ENCODE results near the gene FKBP5. TPM values are rescaled to one million over a fixed set of nuclear protein-coding genes. Genes with fewer than 3 reads are reported as not detected.
"Not testable (repeated sequence)": the region's sequence is repeated elsewhere in the genome, so short reads cannot be mapped to it uniquely, and the experiment has no call there.

FKBP5 gene
- total and polyA plus RNA-seq, 12 donors, result 20.3 to 199 (median 48.6) TPM

GRCh38 chr6:35539223-35539622, 149.5 kb downstream of the FKBP5 start:
- intact Hi-C loops (cut with DNase I), result no loop called here
- TF ChIP-seq CTCF (IDR thresholded peaks at IDR 0.05), result no peak
- peaks cover 0 to 8% (median 0%) of the 10 kb centered on the region in 11 donors for H3K9me3 ChIP-seq
- ATAC-seq, result no peak
- H3K27me3 ChIP-seq, result peaks cover 0 to 6% (median under 1%) of the 10 kb centered on the region in 7 donors
- DNase-seq, result no peak
- no peak overlapping the region for H3K27ac ChIP-seq
- no peak overlapping the region for H3K4me3 ChIP-seq
- H3K36me3 ChIP-seq, result no peaks in the 10 kb centered on the region
- 89 to 91% methylated on average over 3 of the region's 3 CpGs for WGBS, 2 donors
- H3K4me1 ChIP-seq, result no peaks in the 10 kb centered on the region

- DNase-seq; H3K27ac ChIP-seq; intact Hi-C loops (cut with DNase I); H3K36me3 ChIP-seq; ATAC-seq; H3K4me3 ChIP-seq; H3K4me1 ChIP-seq; H3K9me3 ChIP-seq: not testable (repeated sequence)
- peaks cover 0 to 11% (median 4%) of the 10 kb centered on the region in 7 donors for H3K27me3 ChIP-seq
- WGBS, 2 donors, result 85 to 86% methylated on average over 6 of the region's 6 CpGs
Measured at GRCh38 chr6:35535847-35536246, 152.9 kb downstream of the FKBP5 start.

- Histone ChIP-seq H3K4me1 (no peaks in the 10 kb centered on the region), H3K9me3 (no peaks in the 10 kb centered on the region), H3K27ac (no peak overlapping the region), H3K4me3 (no peak overlapping the region), H3K36me3 (no peaks in the 10 kb centered on the region), H3K27me3 (peaks cover 0 to 11% (median 4%) of the 10 kb centered on the region in 7 donors)
- ATAC-seq (no peak), DNase-seq (no peak)
- TF ChIP-seq CTCF (IDR thresholded peaks at IDR 0.05), result no peak
- WGBS, 2 donors, result 42 to 45% methylated on average over 11 of the region's 11 CpGs
- intact Hi-C loops (cut with DNase I), result no loop called here
Measured at GRCh38 chr6:35534407-35535170, 154.1 kb downstream of the FKBP5 start.

GRCh38 chr6:35533981-35534380, 154.7 kb downstream of the FKBP5 start:
- Histone ChIP-seq H3K27ac (no peak overlapping the region), H3K27me3 (peaks cover 0 to 11% (median 6%) of the 10 kb centered on the region in 7 donors), H3K9me3 (no peaks in the 10 kb centered on the region), H3K4me1 (no peaks in the 10 kb centered on the region), H3K36me3 (no peaks in the 10 kb centered on the region), H3K4me3 (no peak overlapping the region)
- no peak for TF ChIP-seq CTCF (IDR thresholded peaks at IDR 0.05)
- ATAC-seq (no peak), DNase-seq (no peak)
- intact Hi-C loops (cut with DNase I), result no loop called here
- WGBS, 2 donors, result 71 to 75% methylated on average over 6 of the region's 6 CpGs

GRCh38 chr6:35532126-35532525, 156.6 kb downstream of the FKBP5 start:
- Histone ChIP-seq H3K9me3 (no peaks in the 10 kb centered on the region), H3K27me3 (peaks cover 0 to 11% (median 8%) of the 10 kb centered on the region in 7 donors), H3K36me3 (no peaks in the 10 kb centered on the region), H3K4me3 (no peak overlapping the region), H3K27ac (no peak overlapping the region), H3K4me1 (no peaks in the 10 kb centered on the region)
- WGBS, 2 donors, result 73 to 78% methylated on average over 4 of the region's 4 CpGs
- DNase-seq (no peak), ATAC-seq (no peak)
- intact Hi-C loops (cut with DNase I), result no loop called here
- TF ChIP-seq CTCF (IDR thresholded peaks at IDR 0.05), result no peak

All from heart right ventricle (tissue), 16 donors.